ENCODE results near the gene LRP1-AS. TPM values are rescaled to one million over a fixed set of nuclear protein-coding genes. Genes with fewer than 3 reads are reported as not detected.
A peak's percentile ranks its signal among the peaks of the same experiment; 100 is the strongest.

The LRP1-AS gene
- total RNA-seq, 1 experiment from 2014 or later = not detected

DNA sequence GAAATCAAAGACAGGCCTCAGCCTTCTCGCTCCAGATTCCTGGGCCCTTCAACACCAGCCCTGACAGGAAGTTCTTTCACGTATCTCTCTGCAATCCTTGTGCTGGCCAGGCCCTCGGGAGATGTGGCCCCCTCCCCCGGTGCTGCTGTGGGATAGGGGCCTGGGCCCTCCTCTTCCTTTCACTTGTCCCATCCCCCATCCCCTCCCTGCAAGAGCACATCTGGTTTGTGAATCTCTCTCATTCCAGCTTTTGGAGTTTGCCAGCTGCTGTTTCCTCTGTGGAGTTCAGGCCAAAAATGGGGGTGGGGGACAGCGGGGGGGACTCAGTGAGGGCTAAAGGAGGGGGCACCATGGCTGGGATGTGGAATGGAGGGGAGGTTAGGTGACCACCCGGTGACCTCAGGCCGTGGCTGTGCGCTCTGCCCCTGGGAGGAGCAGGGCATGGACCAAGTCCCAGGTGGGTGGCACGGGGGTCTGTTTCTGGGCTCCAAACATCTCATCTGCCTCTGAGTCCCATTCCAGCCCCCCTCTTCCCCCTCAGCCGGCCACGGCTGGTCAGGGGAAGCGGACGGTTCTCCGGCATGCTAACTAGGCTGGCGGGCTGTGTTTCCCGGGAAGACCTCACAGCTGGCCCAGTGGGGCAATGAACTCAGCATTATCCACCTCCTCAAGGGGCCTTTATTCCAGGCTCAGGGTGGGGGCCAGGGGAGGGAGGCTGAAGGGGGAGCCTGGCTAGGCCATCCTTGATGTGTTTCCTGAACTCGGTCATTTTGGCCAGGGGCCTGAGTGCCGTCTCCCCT is 11.7 kb downstream of the LRP1-AS start:
- Mint-ChIP-seq H3K4me1 (ENCODE audit: insufficient read depth, unreplicated experiment) (peaks cover 40% of the 10 kb centered on the region), H3K4me3 (ENCODE audit: unreplicated experiment) (no peak overlapping the region), H3K36me3 (ENCODE audit: insufficient read depth, unreplicated experiment) (peaks cover 17% of the 10 kb centered on the region), H3K27me3 (ENCODE audit: insufficient read depth, unreplicated experiment) (no peaks in the 10 kb centered on the region), H3K9me3 (ENCODE audit: unreplicated experiment) (no peaks in the 10 kb centered on the region), H3K27ac (ENCODE audit: low read depth, unreplicated experiment) (peak overlapping the region; percentile 50)
- CTCF ChIA-PET = interaction anchor here (0.6 kb wide), 1 partner anchor 39 kb away, joined by 3 read pairs; no protein-coding TSS in a partner anchor
- BruUV-seq (replicated peaks) = no TSS peak
- POLR2A ChIA-PET = interaction anchor here (1.1 to 1.3 kb wide), 2 partner anchors 7 to 40 kb away, joined by 4 read pairs; partner anchors contain the start of gene LRP1
- TF ChIP-seq, protein P1, sequence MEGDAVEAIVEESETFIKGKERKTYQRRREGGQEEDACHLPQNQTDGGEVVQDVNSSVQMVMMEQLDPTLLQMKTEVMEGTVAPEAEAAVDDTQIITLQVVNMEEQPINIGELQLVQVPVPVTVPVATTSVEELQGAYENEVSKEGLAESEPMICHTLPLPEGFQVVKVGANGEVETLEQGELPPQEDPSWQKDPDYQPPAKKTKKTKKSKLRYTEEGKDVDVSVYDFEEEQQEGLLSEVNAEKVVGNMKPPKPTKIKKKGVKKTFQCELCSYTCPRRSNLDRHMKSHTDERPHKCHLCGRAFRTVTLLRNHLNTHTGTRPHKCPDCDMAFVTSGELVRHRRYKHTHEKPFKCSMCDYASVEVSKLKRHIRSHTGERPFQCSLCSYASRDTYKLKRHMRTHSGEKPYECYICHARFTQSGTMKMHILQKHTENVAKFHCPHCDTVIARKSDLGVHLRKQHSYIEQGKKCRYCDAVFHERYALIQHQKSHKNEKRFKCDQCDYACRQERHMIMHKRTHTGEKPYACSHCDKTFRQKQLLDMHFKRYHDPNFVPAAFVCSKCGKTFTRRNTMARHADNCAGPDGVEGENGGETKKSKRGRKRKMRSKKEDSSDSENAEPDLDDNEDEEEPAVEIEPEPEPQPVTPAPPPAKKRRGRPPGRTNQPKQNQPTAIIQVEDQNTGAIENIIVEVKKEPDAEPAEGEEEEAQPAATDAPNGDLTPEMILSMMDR (IDR thresholded peaks at IDR 0.05; ENCODE audit: unreplicated experiment) = no peak
- intact Hi-C loops (cut with micrococcal nuclease) = no loop called here
- no peak for DNase-seq (ENCODE audit: unreplicated experiment)

DNA sequence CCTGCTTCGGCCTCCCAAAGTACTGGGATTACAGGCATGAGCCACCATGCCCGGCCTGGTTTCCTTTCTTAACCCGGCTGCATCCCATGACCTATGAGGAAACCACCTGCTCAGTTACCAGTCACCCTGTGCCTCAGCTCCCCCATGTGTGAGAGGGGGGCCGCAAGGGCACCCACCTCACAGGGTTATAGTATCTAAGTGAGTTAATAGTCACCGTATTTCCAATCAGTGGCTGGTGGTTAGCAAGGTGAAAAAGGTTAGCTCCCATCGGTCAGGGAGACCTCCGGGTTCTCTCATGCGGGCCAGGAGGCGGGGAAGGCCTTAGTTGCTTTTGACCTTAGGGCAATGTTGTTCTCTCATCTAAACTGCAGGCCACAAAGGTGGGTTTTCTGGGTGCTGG is 12.5 kb downstream of the LRP1-AS start:
- DNase-seq (ENCODE audit: unreplicated experiment) = no peak
- no TSS peak for BruUV-seq (replicated peaks)
- TF ChIP-seq, protein P1 (IDR thresholded peaks at IDR 0.05; ENCODE audit: unreplicated experiment) = no peak
- H3K36me3 Mint-ChIP-seq (ENCODE audit: insufficient read depth, unreplicated experiment) = peaks cover 13% of the 10 kb centered on the region
- H3K27me3 Mint-ChIP-seq (ENCODE audit: insufficient read depth, unreplicated experiment) = no peaks in the 10 kb centered on the region
- no peaks in the 10 kb centered on the region for H3K9me3 Mint-ChIP-seq (ENCODE audit: unreplicated experiment)
- H3K27ac Mint-ChIP-seq (ENCODE audit: low read depth, unreplicated experiment) = peak overlapping the region; percentile 50
- intact Hi-C loops (cut with micrococcal nuclease) = no loop called here
- peaks cover 40% of the 10 kb centered on the region for H3K4me1 Mint-ChIP-seq (ENCODE audit: insufficient read depth, unreplicated experiment)
- ChIA-PET POLR2A (interaction anchor here (0.6 to 1.3 kb wide), 2 partner anchors 11 to 41 kb away, joined by 4 read pairs; no protein-coding TSS in a partner anchor), CTCF (interaction anchor here (0.6 to 0.9 kb wide), 2 partner anchors 41 to 74 kb away, joined by 3 to 4 read pairs; no protein-coding TSS in a partner anchor)
- no peak overlapping the region for H3K4me3 Mint-ChIP-seq (ENCODE audit: unreplicated experiment)

DNA sequence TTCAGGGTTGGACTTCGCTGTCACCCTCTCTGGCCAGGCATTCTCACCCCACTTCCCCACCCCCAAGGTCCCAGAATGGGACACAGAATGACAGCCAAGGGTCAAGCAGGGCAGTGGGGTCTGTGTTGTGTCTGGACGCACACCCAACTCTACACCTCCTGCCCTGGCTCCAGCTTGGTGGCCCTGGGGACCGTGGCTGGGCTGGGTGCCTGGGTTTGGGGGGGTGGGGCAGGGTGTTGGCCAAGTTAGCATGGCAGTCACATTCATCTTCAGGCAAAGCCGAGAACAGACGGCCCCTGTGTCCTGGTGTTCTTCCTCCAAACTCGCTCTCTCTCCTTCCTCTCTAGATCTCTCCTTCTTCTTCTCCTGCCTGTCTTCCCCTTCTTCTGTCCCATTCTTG is 13.5 kb downstream of the LRP1-AS start:
- no peak for DNase-seq (ENCODE audit: unreplicated experiment)
- peaks cover 5% of the 10 kb centered on the region for H3K36me3 Mint-ChIP-seq (ENCODE audit: insufficient read depth, unreplicated experiment)
- TF ChIP-seq, protein P1 (IDR thresholded peaks at IDR 0.05; ENCODE audit: unreplicated experiment) = no peak
- no TSS peak for BruUV-seq (replicated peaks)
- H3K4me1 Mint-ChIP-seq (ENCODE audit: insufficient read depth, unreplicated experiment) = peaks cover 43% of the 10 kb centered on the region
- no peaks in the 10 kb centered on the region for H3K9me3 Mint-ChIP-seq (ENCODE audit: unreplicated experiment)
- peak overlapping the region; percentile 71 for H3K27ac Mint-ChIP-seq (ENCODE audit: low read depth, unreplicated experiment)
- ChIA-PET POLR2A (no interaction called here), CTCF (interaction anchor here (19.4 kb wide), 1 partner anchor 44 kb away, joined by 530 read pairs; no protein-coding TSS in a partner anchor)
- intact Hi-C loops (cut with micrococcal nuclease) = no loop called here
- no peak overlapping the region for H3K4me3 Mint-ChIP-seq (ENCODE audit: unreplicated experiment)
- no peaks in the 10 kb centered on the region for H3K27me3 Mint-ChIP-seq (ENCODE audit: insufficient read depth, unreplicated experiment)

DNA sequence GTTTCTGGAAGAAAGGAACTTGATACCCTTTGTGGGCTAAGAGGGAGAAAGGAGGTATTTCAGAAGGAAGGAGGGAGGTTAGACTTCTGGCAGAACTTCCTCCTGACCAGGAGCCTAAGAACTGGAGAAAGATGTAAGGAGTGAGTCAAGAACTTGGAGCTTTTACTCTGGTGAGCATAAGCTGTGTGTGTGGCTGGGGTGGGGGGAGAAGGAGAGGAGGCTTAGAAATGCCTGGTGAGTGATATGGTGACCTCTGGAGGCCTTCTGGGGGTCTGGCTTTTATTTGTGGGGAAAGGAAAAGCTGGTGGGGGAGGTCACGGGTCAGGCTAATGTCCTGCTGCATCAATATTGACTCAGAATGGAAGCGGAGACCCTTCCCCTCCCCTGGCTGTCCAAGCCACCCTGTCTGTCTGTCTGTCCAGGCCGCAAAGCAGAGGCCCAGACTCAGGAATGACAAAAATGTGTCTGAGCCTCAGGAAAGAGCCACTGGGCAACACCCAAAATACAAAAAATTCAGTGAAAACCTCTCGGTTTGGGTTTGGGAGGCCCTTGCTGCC is 14.3 kb downstream of the LRP1-AS start:
- intact Hi-C loops (cut with micrococcal nuclease) = no loop called here
- no peak for DNase-seq (ENCODE audit: unreplicated experiment)
- POLR2A ChIA-PET = interaction anchor here (0.7 to 1.4 kb wide), 2 partner anchors 17 to 23 kb away, joined by 3 to 5 read pairs; no protein-coding TSS in a partner anchor
- H3K27me3 Mint-ChIP-seq (ENCODE audit: insufficient read depth, unreplicated experiment) = no peaks in the 10 kb centered on the region
- CTCF ChIA-PET = interaction anchor here (0.6 to 19.4 kb wide), 4 partner anchors 11 to 81 kb away, joined by 4 to 530 read pairs (median 4); no protein-coding TSS in a partner anchor
- peaks cover 38% of the 10 kb centered on the region for H3K4me1 Mint-ChIP-seq (ENCODE audit: insufficient read depth, unreplicated experiment)
- peaks cover 5% of the 10 kb centered on the region for H3K36me3 Mint-ChIP-seq (ENCODE audit: insufficient read depth, unreplicated experiment)
- no TSS peak for BruUV-seq (replicated peaks)
- no peaks in the 10 kb centered on the region for H3K9me3 Mint-ChIP-seq (ENCODE audit: unreplicated experiment)
- no peak overlapping the region for H3K4me3 Mint-ChIP-seq (ENCODE audit: unreplicated experiment)
- peak overlapping the region; percentile 71 for H3K27ac Mint-ChIP-seq (ENCODE audit: low read depth, unreplicated experiment)
- TF ChIP-seq, protein P1 (IDR thresholded peaks at IDR 0.05; ENCODE audit: unreplicated experiment) = no peak

All from MCF 10A (cell line).